Lower leg skin (tissue), 3 donors: ENCODE data around the gene FAM217B.

Source experiments
- CTCF ChIP-seq, 3 donors: fragments of 450-650 bp; IDR thresholded peaks; one replicate each; pipeline ENCODE4 v1.5.1; 2016; ENCODE audit warnings: antibody characterized with exemption in 3 of 3, mild to moderate bottlenecking in 3 of 3, moderate library complexity in 2 of 3
- POLR2A ChIP-seq, 2 donors: fragments of 450-650 bp; IDR thresholded peaks; one replicate each; pipeline ENCODE4 v1.6.1; 2016 to 2017; ENCODE audit warnings: antibody characterized with exemption in 2 of 2, mild to moderate bottlenecking in 1 of 2, moderate library complexity in 1 of 2

GRCh38 chr20:59996108-59996507 is 55.9 kb downstream of the FAM217B start:
- TF ChIP-seq CTCF (IDR thresholded peaks at IDR 0.05) (no peak), POLR2A (IDR thresholded peaks at IDR 0.05) (no peak)
